ENCODE data around the gene PTX3. TPM values are rescaled to one million over a fixed set of nuclear protein-coding genes. Genes with fewer than 3 reads are reported as not detected.

Gene PTX3
- total RNA-seq, 1 donor from 2014 or later, result 21.0 TPM

- no peak for DNase-seq (ENCODE audit: low read depth)
Measured at GRCh38 chr3:157472648-157473047, 36.0 kb downstream of the PTX3 start.

GRCh38 chr3:157475921-157476414 is 39.3 kb downstream of the PTX3 start:
- peak; percentile 28 for DNase-seq (ENCODE audit: low read depth)

GRCh38 chr3:157477441-157477840 is 40.8 kb downstream of the PTX3 start:
- no peak for DNase-seq (ENCODE audit: low read depth)

- no peak for DNase-seq (ENCODE audit: low read depth)
Measured at GRCh38 chr3:157479464-157480243, 43.0 kb downstream of the PTX3 start.

GRCh38 chr3:157487339-157487738 is 50.7 kb downstream of the PTX3 start:
- DNase-seq (ENCODE audit: low read depth), result no peak

GRCh38 chr3:157488144-157488543 is 51.5 kb downstream of the PTX3 start:
- no peak for DNase-seq (ENCODE audit: low read depth)

GRCh38 chr3:157491136-157491535 is 54.5 kb downstream of the PTX3 start:
- DNase-seq (ENCODE audit: low read depth), result no peak

Other genes starting within 250 kb of the PTX3 start
- gene VEPH1, start 66.6 kb downstream of the PTX3 start, total RNA-seq, result 17.0 and 29.3 TPM in 2 replicates

All from myocyte (in vitro differentiated cells).